DOHH2 (cell line): ENCODE results near the gene COL5A1.

ENCODE experiments used
- H3F3A ChIP-seq: fragments of 200-600 bp; sonication (generic), shearing (Covaris generic); 2 replicates; pipeline ENCODE4 v1.6.0; 2016; ENCODE audit warnings: antibody characterized with exemption, mild to moderate bottlenecking; ENCODE audit not compliant: control insufficient read depth, insufficient read depth
- H3K27ac ChIP-seq: fragments of 200-600 bp; sonication (generic); 2 replicates; pipeline ENCODE4 v1.5.1; 2014; ENCODE audit warnings: low read depth, mild to moderate bottlenecking, low read length, moderate library complexity
- H3K27me3 ChIP-seq: fragments of 200-600 bp; sonication (generic); 2 replicates; pipeline ENCODE4 v1.6.1; 2014; ENCODE audit warnings: mild to moderate bottlenecking, low read length, mixed read lengths; ENCODE audit not compliant: control insufficient read depth
- H3K36me3 ChIP-seq: fragments of 200-600 bp; sonication (generic); 2 replicates; pipeline ENCODE4 v1.6.1; 2014; ENCODE audit warnings: mild to moderate bottlenecking, low read length, moderate library complexity, mixed read lengths; ENCODE audit not compliant: control insufficient read depth
- H3K4me1 ChIP-seq: fragments of 200-600 bp; sonication (generic); 2 replicates; pipeline ENCODE4 v1.6.1; 2014; ENCODE audit warnings: mild to moderate bottlenecking, low read length, mixed read lengths; ENCODE audit not compliant: control insufficient read depth
- H3K4me2 ChIP-seq: fragments of 200-600 bp; sonication (generic); 2 replicates; pipeline ENCODE4 v1.6.0; 2014; ENCODE audit warnings: mild to moderate bottlenecking, low read length, moderate library complexity
- H3K4me3 ChIP-seq: fragments of 200-600 bp; sonication (generic); 2 replicates; pipeline ENCODE4 v1.5.1; 2014; ENCODE audit warnings: mild to moderate bottlenecking, low read length, mixed read lengths
- H3K79me2 ChIP-seq: fragments of 200-600 bp; sonication (generic); 2 replicates; pipeline ENCODE4 v1.6.1; 2014; ENCODE audit warnings: mild to moderate bottlenecking, low read length, mixed read lengths; ENCODE audit not compliant: control insufficient read depth
- H3K9me2 ChIP-seq: fragments of 200-600 bp; sonication (generic); replicated peaks from 2 replicates; pipeline ENCODE4 v1.6.1; 2014; ENCODE audit warnings: mild to moderate bottlenecking, low read length, mixed read lengths; ENCODE audit not compliant: control insufficient read depth
- H3K9me3 ChIP-seq: fragments of 200-600 bp; sonication (generic); 2 replicates; pipeline ENCODE4 v1.6.1; 2014; ENCODE audit warnings: antibody characterized with exemption, low read length, mixed read lengths; ENCODE audit not compliant: control insufficient read depth, insufficient read depth
- H4K20me1 ChIP-seq: fragments of 200-600 bp; sonication (generic); 2 replicates; pipeline ENCODE4 v1.6.0; 2014; ENCODE audit warnings: low read depth, mild to moderate bottlenecking, antibody characterized with exemption, low read length, moderate library complexity; ENCODE audit not compliant: control insufficient read depth, insufficient read depth
- EZH2phosphoT487 ChIP-seq: fragments of 200-600 bp; sonication (generic); IDR thresholded peaks from 2 replicates; pipeline ENCODE4 v1.6.1; 2017; ENCODE audit warnings: borderline replicate concordance, mild to moderate bottlenecking, antibody characterized with exemption, low read length, moderate library complexity, mixed read lengths
- TF ChIP-seq, protein P1 (sequence below): fragments of 200-600 bp; sonication (generic); IDR thresholded peaks from one replicate; pipeline ENCODE4 v1.5.1; 2014; ENCODE audit warnings: antibody characterized with exemption, mild to moderate bottlenecking, low read depth, low read length; ENCODE audit not compliant: poor library complexity, severe bottlenecking

COL5A1 gene

DNA sequence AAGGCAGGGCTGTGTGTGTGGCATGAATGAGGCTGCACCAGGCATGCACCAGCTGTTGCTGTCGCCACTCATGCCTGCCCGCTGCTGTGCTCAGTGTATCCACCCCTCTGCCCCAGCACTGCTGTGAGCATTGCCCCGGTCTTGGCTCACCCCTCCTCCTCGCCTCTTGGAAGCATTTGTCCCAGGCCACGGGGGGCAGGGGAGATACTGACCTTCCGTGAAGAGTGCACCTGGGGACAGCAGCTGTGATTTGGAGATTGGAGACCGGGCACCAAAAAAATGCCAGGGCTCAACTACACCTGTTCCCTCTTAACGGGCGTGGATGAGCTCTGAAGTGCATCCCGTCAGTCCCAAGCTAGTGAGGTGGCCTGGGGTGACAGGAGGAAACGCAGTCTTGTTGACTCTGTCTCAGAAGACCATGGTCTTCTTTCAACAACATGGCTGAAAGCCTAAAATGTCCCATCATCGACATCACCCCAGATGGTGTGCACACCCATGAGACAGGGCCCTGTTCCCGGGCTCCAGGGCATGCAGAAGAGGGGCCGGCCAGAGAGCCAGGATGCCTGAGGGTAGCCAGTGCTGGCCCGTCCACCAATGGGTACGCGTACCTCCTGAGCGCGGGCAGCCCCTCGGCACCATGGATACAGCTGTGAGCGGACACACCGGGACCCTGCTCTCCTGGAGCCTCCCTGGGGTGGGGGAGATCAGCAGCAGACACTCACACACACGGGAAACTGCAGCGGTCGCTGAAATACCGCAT is 115.8 kb downstream of the COL5A1 start:
- no peaks in the 10 kb centered on the region for H3K4me1 ChIP-seq
- no peak overlapping the region for H3K4me2 ChIP-seq
- peaks cover 22% of the 10 kb centered on the region; the same call in 1 of the 2 replicates for H3K9me3 ChIP-seq
- no peak overlapping the region for H3K4me3 ChIP-seq
- no peaks in the 10 kb centered on the region for H4K20me1 ChIP-seq
- H3K36me3 ChIP-seq, result no peaks in the 10 kb centered on the region
- TF ChIP-seq, protein P1, sequence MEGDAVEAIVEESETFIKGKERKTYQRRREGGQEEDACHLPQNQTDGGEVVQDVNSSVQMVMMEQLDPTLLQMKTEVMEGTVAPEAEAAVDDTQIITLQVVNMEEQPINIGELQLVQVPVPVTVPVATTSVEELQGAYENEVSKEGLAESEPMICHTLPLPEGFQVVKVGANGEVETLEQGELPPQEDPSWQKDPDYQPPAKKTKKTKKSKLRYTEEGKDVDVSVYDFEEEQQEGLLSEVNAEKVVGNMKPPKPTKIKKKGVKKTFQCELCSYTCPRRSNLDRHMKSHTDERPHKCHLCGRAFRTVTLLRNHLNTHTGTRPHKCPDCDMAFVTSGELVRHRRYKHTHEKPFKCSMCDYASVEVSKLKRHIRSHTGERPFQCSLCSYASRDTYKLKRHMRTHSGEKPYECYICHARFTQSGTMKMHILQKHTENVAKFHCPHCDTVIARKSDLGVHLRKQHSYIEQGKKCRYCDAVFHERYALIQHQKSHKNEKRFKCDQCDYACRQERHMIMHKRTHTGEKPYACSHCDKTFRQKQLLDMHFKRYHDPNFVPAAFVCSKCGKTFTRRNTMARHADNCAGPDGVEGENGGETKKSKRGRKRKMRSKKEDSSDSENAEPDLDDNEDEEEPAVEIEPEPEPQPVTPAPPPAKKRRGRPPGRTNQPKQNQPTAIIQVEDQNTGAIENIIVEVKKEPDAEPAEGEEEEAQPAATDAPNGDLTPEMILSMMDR, result no peak
- TF ChIP-seq EZH2phosphoT487, result no peak
- no peaks in the 10 kb centered on the region for H3K27me3 ChIP-seq
- no peaks in the 10 kb centered on the region for H3K79me2 ChIP-seq
- peaks cover 2% of the 10 kb centered on the region; the same call in 1 of the 2 replicates for H3F3A ChIP-seq
- no peaks in the 10 kb centered on the region for H3K9me2 ChIP-seq
- H3K27ac ChIP-seq, result no peak overlapping the region

DNA sequence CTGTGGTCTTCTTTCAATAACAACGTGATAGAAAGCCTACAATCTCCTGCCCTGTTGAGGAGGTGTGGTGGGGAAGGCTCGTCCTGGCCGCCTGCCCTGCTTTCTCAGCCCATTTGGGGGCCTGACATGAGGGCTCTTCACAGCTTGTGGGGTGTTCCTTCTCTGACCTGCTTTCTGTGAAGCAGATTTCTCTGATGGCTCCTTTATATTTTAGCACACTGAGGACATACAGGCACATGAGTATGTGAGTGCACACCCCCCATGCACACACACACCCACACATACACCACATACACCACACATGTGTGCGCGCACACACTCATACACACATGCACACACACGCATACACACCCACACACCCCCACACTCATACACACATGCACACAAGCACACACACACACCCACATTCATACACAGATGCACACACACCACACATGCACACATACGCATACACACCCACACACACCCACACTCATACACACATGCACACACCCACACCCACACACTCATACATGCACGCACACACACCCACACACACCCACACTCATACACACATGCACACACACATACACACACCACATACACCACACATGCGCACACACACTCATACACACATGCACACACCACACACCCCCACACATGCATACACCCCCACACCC is 117.5 kb downstream of the COL5A1 start:
- TF ChIP-seq, protein P1, result no peak
- TF ChIP-seq EZH2phosphoT487, result no peak
- H3K4me1 ChIP-seq, result no peaks in the 10 kb centered on the region
- no peaks in the 10 kb centered on the region for H4K20me1 ChIP-seq
- no peak overlapping the region for H3K4me2 ChIP-seq
- no peaks in the 10 kb centered on the region for H3K27me3 ChIP-seq
- H3F3A ChIP-seq, result peaks cover 2% of the 10 kb centered on the region; the same call in 1 of the 2 replicates
- no peaks in the 10 kb centered on the region for H3K79me2 ChIP-seq
- no peaks in the 10 kb centered on the region for H3K9me2 ChIP-seq
- no peaks in the 10 kb centered on the region for H3K36me3 ChIP-seq
- no peak overlapping the region for H3K4me3 ChIP-seq
- no peak overlapping the region for H3K27ac ChIP-seq
- peaks cover 22% of the 10 kb centered on the region; the same call in 1 of the 2 replicates for H3K9me3 ChIP-seq

DNA sequence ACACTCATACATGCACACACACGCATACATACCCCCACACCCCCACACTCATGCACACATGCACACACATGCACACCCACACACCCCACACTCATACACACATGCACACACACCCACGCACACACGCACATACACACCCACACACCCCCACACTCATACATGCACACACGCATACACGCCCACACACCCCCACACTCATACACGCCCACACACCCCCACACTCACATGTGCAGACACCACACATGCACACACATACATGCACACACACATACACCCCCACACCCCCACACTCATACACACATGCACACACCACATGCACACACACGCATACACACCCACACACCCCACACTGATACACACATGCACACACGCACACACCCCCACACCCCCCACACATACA is 118.3 kb downstream of the COL5A1 start:
- Histone ChIP-seq H3K4me3 (no peak overlapping the region), H4K20me1 (no peaks in the 10 kb centered on the region), H3F3A (peaks cover 2% of the 10 kb centered on the region; the same call in 1 of the 2 replicates), H3K9me3 (peaks cover 22% of the 10 kb centered on the region; the same call in 1 of the 2 replicates), H3K27ac (no peak overlapping the region), H3K9me2 (no peaks in the 10 kb centered on the region), H3K4me1 (no peaks in the 10 kb centered on the region), H3K27me3 (no peaks in the 10 kb centered on the region), H3K36me3 (no peaks in the 10 kb centered on the region), H3K4me2 (no peak overlapping the region), H3K79me2 (no peaks in the 10 kb centered on the region)
- TF ChIP-seq, protein P1, result no peak
- no peak for TF ChIP-seq EZH2phosphoT487
